GM23338 (cell line): Measurements from ENCODE around the gene GUCY2C. TPM values are rescaled to one million over a fixed set of nuclear protein-coding genes. Genes with fewer than 3 reads are reported as not detected.

Experiments used
- ATAC-seq: fragments of 200-7000 bp; cut with Tn5 transposase; 3 replicates; pipeline ENCODE4 v1.9.1; 2020
- DNase-seq: peaks from one replicate; pipeline ENCODE4 v3.0.0-alpha.2; 2015; ENCODE audit warnings: low spot score
- H2AFZ ChIP-seq: fragments of 200-600 bp; sonication (generic); 2 replicates; pipeline ENCODE4 v1.8.0; 2016; ENCODE audit warnings: antibody characterized with exemption, mild to moderate bottlenecking, moderate library complexity
- H3F3A ChIP-seq: fragments of 200-600 bp; sonication (generic); replicated peaks from 2 replicates; pipeline ENCODE4 v1.8.0; 2017; ENCODE audit warnings: antibody characterized with exemption, mixed run types, low read depth
- H3K27ac ChIP-seq: fragments of 200-600 bp; sonication (generic); 2 replicates; pipeline ENCODE4 v1.6.1; 2016; ENCODE audit warnings: low read depth
- H3K27me3 ChIP-seq: fragments of 200-600 bp; sonication (generic); 2 replicates; pipeline ENCODE4 v1.8.0; 2016; ENCODE audit warnings: mild to moderate bottlenecking, mixed run types, moderate library complexity; ENCODE audit not compliant: insufficient read depth
- H3K36me3 ChIP-seq: fragments of 200-600 bp; sonication (generic); 2 replicates; pipeline ENCODE4 v1.8.0; 2016; ENCODE audit warnings: mild to moderate bottlenecking; ENCODE audit not compliant: insufficient read depth
- H3K4me1 ChIP-seq: fragments of 200-600 bp; sonication (generic); 2 replicates; pipeline ENCODE4 v1.8.0; 2016; ENCODE audit warnings: mild to moderate bottlenecking, moderate library complexity; ENCODE audit not compliant: insufficient read depth
- H3K4me2 ChIP-seq: fragments of 200-600 bp; sonication (generic); 2 replicates; pipeline ENCODE4 v1.7.1; 2017; ENCODE audit warnings: mixed run types
- H3K4me3 ChIP-seq: fragments of 200-600 bp; sonication (generic); 2 replicates; pipeline ENCODE4 v1.6.1; 2016; ENCODE audit warnings: mixed run types
- H3K79me2 ChIP-seq: fragments of 200-600 bp; sonication (generic); replicated peaks from 2 replicates; pipeline ENCODE4 v1.8.0; 2017; ENCODE audit warnings: mild to moderate bottlenecking; ENCODE audit not compliant: insufficient read depth
- H3K9me2 ChIP-seq: fragments of 200-600 bp; sonication (generic); 2 replicates; pipeline ENCODE4 v1.8.0; 2017; ENCODE audit not compliant: insufficient read depth
- H4K20me1 ChIP-seq: fragments of 200-600 bp; sonication (generic); replicated peaks from 2 replicates; pipeline ENCODE4 v1.8.0; 2017; ENCODE audit warnings: mild to moderate bottlenecking; ENCODE audit not compliant: insufficient read depth
- H3K27ac Mint-ChIP-seq: 2 replicates; pipeline ENCODE4 v1.8.0; 2020; ENCODE audit warnings: inconsistent platforms, mild to moderate bottlenecking, moderate library complexity, mixed read lengths
- H3K27me3 Mint-ChIP-seq: 3 replicates; pipeline ENCODE4 v1.8.0; 2022; ENCODE audit warnings: low read depth, mild to moderate bottlenecking, moderate library complexity, mixed read lengths, inconsistent platforms; ENCODE audit not compliant: insufficient read depth, poor library complexity
- H3K36me3 Mint-ChIP-seq: 3 replicates; pipeline ENCODE4 v1.8.0; 2021; ENCODE audit warnings: low read depth, mild to moderate bottlenecking, inconsistent platforms, moderate library complexity, mixed read lengths
- H3K4me1 Mint-ChIP-seq: 3 replicates; pipeline ENCODE4 v1.8.0; 2020; ENCODE audit warnings: mild to moderate bottlenecking, inconsistent platforms, mixed read lengths
- H3K4me3 Mint-ChIP-seq: 3 replicates; pipeline ENCODE4 v1.8.0; 2021; ENCODE audit warnings: moderate library complexity, mild to moderate bottlenecking, inconsistent platforms, mixed read lengths
- H3K9me3 Mint-ChIP-seq: 3 replicates; pipeline ENCODE4 v1.8.0; 2020; ENCODE audit warnings: moderate library complexity, mild to moderate bottlenecking, inconsistent platforms, mixed read lengths
- CREB1 ChIP-seq: fragments of 250-450 bp; sonication (Bioruptor Pico); IDR thresholded peaks from 2 replicates; pipeline ENCODE4 v1.5.0; 2020; ENCODE audit warnings: low read depth, mild to moderate bottlenecking, moderate library complexity
- EZH2phosphoT487 ChIP-seq: fragments of 200-600 bp; sonication (generic); IDR thresholded peaks from one replicate; pipeline ENCODE4 v1.8.1; 2018; ENCODE audit warnings: antibody characterized with exemption; ENCODE audit not compliant: unreplicated experiment
- JUNB ChIP-seq: IDR thresholded peaks from one replicate; pipeline ENCODE4 v1.6.1; 2016; ENCODE audit warnings: antibody characterized with exemption; ENCODE audit not compliant: unreplicated experiment
- NANOG ChIP-seq: IDR thresholded peaks from 2 replicates; pipeline ENCODE4 v1.6.1; 2016; ENCODE audit warnings: antibody characterized with exemption, borderline replicate concordance
- POLR2AphosphoS5 ChIP-seq: IDR thresholded peaks from 2 replicates; pipeline ENCODE4 v1.6.1; 2016; ENCODE audit warnings: antibody characterized with exemption, low read depth
- REST ChIP-seq: IDR thresholded peaks from one replicate; pipeline ENCODE4 v1.6.1; 2018; ENCODE audit warnings: antibody characterized with exemption; ENCODE audit not compliant: unreplicated experiment
- ZNF114 ChIP-seq: fragments of 250-450 bp; sonication (Bioruptor Pico); IDR thresholded peaks from 2 replicates; pipeline ENCODE4 v1.5.0; 2020; ENCODE audit warnings: mild to moderate bottlenecking, moderate library complexity
- ZNF462 ChIP-seq: fragments of 250-450 bp; sonication (Bioruptor Pico); IDR thresholded peaks from 2 replicates; pipeline ENCODE4 v1.5.0; 2020; ENCODE audit warnings: mild to moderate bottlenecking, moderate library complexity
- polyA plus RNA-seq: library from polyadenylated mRNA; unstranded; fragments of >200 nt; fragmentation: Nextera tagmentation; extraction: Ambion mirVana; gene quantifications from 2 replicates; pipeline ENCODE4 v1.2.1, GENCODE V29; 2016
- total RNA-seq: library from RNA; depleted of rRNA; stranded (reverse); fragments of >200 nt; shearing (Covaris generic); gene quantifications from 2 replicates; pipeline ENCODE4 v1.2.3, GENCODE V29; 2014

Gene GUCY2C
- total and polyA plus RNA-seq, 2 experiments from 2014 or later, result 2.1 to 3.1 TPM

- no peak for TF ChIP-seq ZNF462 (CRISPR knock-in tag)
- TF ChIP-seq EZH2phosphoT487, result no peak
- TF ChIP-seq ZNF114 (CRISPR knock-in tag), result no peak
- TF ChIP-seq NANOG, result no peak
- TF ChIP-seq POLR2AphosphoS5, result no peak
- no peak for TF ChIP-seq CREB1 (CRISPR knock-in tag)
Measured at GRCh38 chr12:14612250-14612649, 84.1 kb downstream of the GUCY2C start (continued).

- ATAC-seq (no peak), DNase-seq (no peak)
- Mint-ChIP-seq H3K27me3 (peaks cover 2% of the 10 kb centered on the region), H3K27ac (no peak overlapping the region), H3K4me1 (peaks cover 8% of the 10 kb centered on the region), H3K36me3 (peaks cover 5% of the 10 kb centered on the region; the same call in 1 of the 3 replicates), H3K9me3 (peaks cover 22% of the 10 kb centered on the region), H3K4me3 (no peak overlapping the region)
- H4K20me1 ChIP-seq, result no peaks in the 10 kb centered on the region
- H3K27ac ChIP-seq, result no peak overlapping the region
- no peaks in the 10 kb centered on the region for H3K4me1 ChIP-seq
- peak overlapping the region; percentile 93 for H2AFZ ChIP-seq
- no peaks in the 10 kb centered on the region for H3K9me2 ChIP-seq
- H3K79me2 ChIP-seq, result no peaks in the 10 kb centered on the region
- no peaks in the 10 kb centered on the region for H3K27me3 ChIP-seq
- H3K4me3 ChIP-seq, result no peak overlapping the region
- no peaks in the 10 kb centered on the region for H3F3A ChIP-seq
- no peak overlapping the region for H3K4me2 ChIP-seq
- H3K36me3 ChIP-seq, result no peaks in the 10 kb centered on the region
- no peak for TF ChIP-seq EZH2phosphoT487
- no peak for TF ChIP-seq JUNB
- no peak for TF ChIP-seq CREB1 (CRISPR knock-in tag)
- no peak for TF ChIP-seq REST
Measured at GRCh38 chr12:14611640-14612203, 84.7 kb downstream of the GUCY2C start.
